GM12878 (cell line): Measurements from ENCODE around the gene CHAT. TPM values are rescaled to one million over a fixed set of nuclear protein-coding genes. Genes with fewer than 3 reads are reported as not detected.

Experiments
- ATAC-seq: fragments of 200-7000 bp; cut with Tn5 transposase; 3 replicates; pipeline ENCODE4 v1.9.1; 2020; ENCODE audit warnings: mild to moderate bottlenecking, moderate library complexity
- BruUV-seq: library from RNA; stranded (reverse); fragments of 400-500 nt; replicated peaks from 2 replicates; lab custom pipeline; 2021; lab: Mats Ljungman, UMichigan
- CTCF ChIA-PET: fragments of 300-600 bp; sonication (Branson Sonifier 250); formaldehyde crosslinking; extraction: SDS; loops from one replicate; lab custom pipeline; 2021; ENCODE audit warnings: inconsistent platforms; lab: Yijun Ruan, JAX
- POLR2A ChIA-PET: fragments of 350-600 bp; formaldehyde crosslinking; extraction: SDS; loops from one replicate; lab custom pipeline; 2021; ENCODE audit warnings: inconsistent platforms; lab: Charles Lee
- RAD21 ChIA-PET: fragments of 300-600 bp; sonication (Branson Sonifier 250); formaldehyde crosslinking; loops from one replicate; lab custom pipeline; 2023; ENCODE audit warnings: antibody characterized with exemption; ENCODE audit not compliant: unreplicated experiment; lab: Charles Lee
- SMC1A ChIA-PET: fragments of 300-600 bp; sonication (Branson Sonifier 250); formaldehyde crosslinking; loops from one replicate; lab custom pipeline; 2023; ENCODE audit not compliant: unreplicated experiment, uncharacterized antibody; lab: Charles Lee
- DNase-seq: peaks from one replicate; pipeline ENCODE4 v3.0.0-alpha.2; 2011; ENCODE audit warnings: low read depth, low spot score
- FAIRE-seq: peaks from 3 replicates; lab custom pipeline; 2011; peaks lifted over from hg19 to GRCh38; lab: Jason Lieb, UNC
- H2AFZ ChIP-seq: 2 replicates; pipeline ENCODE4 v1.6.0; 2011; ENCODE audit warnings: low read depth, low read length, control low read depth; ENCODE audit not compliant: control insufficient read depth
- H3K27ac ChIP-seq: 2 replicates; pipeline ENCODE4 v1.5.1; 2011; ENCODE audit warnings: control low read depth; ENCODE audit not compliant: control insufficient read depth, insufficient read depth
- H3K27me3 ChIP-seq, 2 experiments: replicated peaks in 1 of 2; 2 replicates each; pipeline versions ENCODE4 v1.6.0 to v1.6.1; 2011; ENCODE audit warnings: low read length in 1 of 2; ENCODE audit not compliant: control insufficient read depth in 2 of 2, insufficient read depth in 2 of 2
- H3K36me3 ChIP-seq, 2 experiments: 2 replicates each; pipeline ENCODE4 v1.5.1; 2011; ENCODE audit warnings: low read length in 1 of 2; ENCODE audit not compliant: control insufficient read depth in 2 of 2, insufficient read depth in 2 of 2
- H3K4me1 ChIP-seq: 2 replicates; pipeline ENCODE4 v1.6.1; 2011; ENCODE audit warnings: mild to moderate bottlenecking, low read length, moderate library complexity, mixed read lengths; ENCODE audit not compliant: control insufficient read depth, insufficient read depth
- H3K4me2 ChIP-seq: 2 replicates; pipeline ENCODE4 v1.6.0; 2011; ENCODE audit warnings: control low read depth; ENCODE audit not compliant: control insufficient read depth, insufficient read depth
- H3K4me3 ChIP-seq: fragments of 200-600 bp; sonication (generic); 2 replicates; pipeline ENCODE4 v1.5.1; 2016
- H3K79me2 ChIP-seq: 2 replicates; pipeline ENCODE4 v1.6.0; 2011; ENCODE audit warnings: low read length; ENCODE audit not compliant: control insufficient read depth, insufficient read depth
- H3K9ac ChIP-seq: 2 replicates; pipeline ENCODE4 v1.8.0; 2011; ENCODE audit warnings: low read length, control low read depth, mixed read lengths; ENCODE audit not compliant: control insufficient read depth, insufficient read depth
- H3K9me3 ChIP-seq: replicated peaks from 3 replicates; pipeline ENCODE4 v1.5.1; 2011; ENCODE audit warnings: mild to moderate bottlenecking, low read length; ENCODE audit not compliant: control insufficient read depth, insufficient read depth
- H4K20me1 ChIP-seq: 2 replicates; pipeline ENCODE4 v1.6.0; 2011; ENCODE audit not compliant: control insufficient read depth, insufficient read depth
- BCLAF1 ChIP-seq: fragments of 450-650 bp; IDR thresholded peaks from 2 replicates; pipeline ENCODE4 v1.6.1; 2017; ENCODE audit warnings: antibody characterized with exemption, mild to moderate bottlenecking, moderate library complexity
- CEBPZ ChIP-seq: fragments of 150-350 bp; IDR thresholded peaks from 2 replicates; pipeline ENCODE4 v1.6.1; 2016; ENCODE audit warnings: low read depth, low read length
- CREB1 ChIP-seq: IDR thresholded peaks from 2 replicates; pipeline ENCODE4 v1.6.1; 2012; ENCODE audit warnings: low read depth, mild to moderate bottlenecking, inconsistent platforms
- EGR1 ChIP-seq, 2 experiments: IDR thresholded peaks; 1 replicate in 1 of 2; 2 replicates in 1 of 2; pipeline ENCODE4 v1.6.1; 2011 to 2012; ENCODE audit warnings: low read depth in 2 of 2, low read length in 2 of 2, borderline replicate concordance in 1 of 2, mild to moderate bottlenecking in 1 of 2, moderate library complexity in 1 of 2
- IRF3 ChIP-seq: fragments of 450-650 bp; IDR thresholded peaks from 2 replicates; pipeline ENCODE4 v1.6.1; 2014; ENCODE audit warnings: mild to moderate bottlenecking
- MEF2A ChIP-seq: IDR thresholded peaks from 2 replicates; pipeline ENCODE4 v1.6.1; 2011; ENCODE audit warnings: low read depth, mild to moderate bottlenecking, low read length, moderate library complexity; ENCODE audit not compliant: insufficient read depth
- NR2F1 ChIP-seq: fragments of 450-650 bp; conservative IDR thresholded peaks from 2 replicates; pipeline ENCODE4 v1.6.1; 2017; ENCODE audit warnings: mild to moderate bottlenecking
- RAD51 ChIP-seq: fragments of 450-650 bp; IDR thresholded peaks from 2 replicates; pipeline ENCODE4 v1.6.1; 2016; ENCODE audit warnings: moderate library complexity, mild to moderate bottlenecking, inconsistent platforms
- RBBP5 ChIP-seq: fragments of 200-600 bp; sonication (generic); conservative IDR thresholded peaks from 2 replicates; pipeline ENCODE4 v1.6.1; 2016
- ZBTB33 ChIP-seq: fragments of 450-650 bp; IDR thresholded peaks from 2 replicates; pipeline ENCODE4 v1.6.1; 2017; ENCODE audit warnings: mild to moderate bottlenecking
- WGBS: methylation state at CpG from one replicate; pipeline ENCODE4 v1.1.6; 2016; ENCODE audit warnings: low lambda C conversion rate; ENCODE audit not compliant: insufficient replicate concordance, insufficient coverage; ENCODE audit errors: missing lambda C conversion rate; 5-methylcytosine and 5-hydroxymethylcytosine counted together
- in situ Hi-C: fragments of 300-500 bp; cut with MboI; formaldehyde crosslinking; loops from 9 replicates; pipeline ENCODE4 v1.14.3; 2018; ENCODE audit warnings: mixed read lengths
- intact Hi-C: fragments of 100-400 bp; cut with micrococcal nuclease; formaldehyde crosslinking; loops from one replicate; pipeline ENCODE4 v1.14.2; 2022; ENCODE audit not compliant: unreplicated experiment
- polyA plus RNA-seq, 11 experiments: library from polyadenylated mRNA; depleted of rRNA in 4 of 11; unstranded in 6 of 11; stranded (reverse) in 5 of 11; fragments of >200 nt; fragmentation: Nextera tagmentation in 4 of 11; fragmentation: Illumina TruSeq in 1 of 11; extraction: Ambion mirVana in 4 of 11; extraction: Trizol in 1 of 11; gene quantifications; 1 replicate in 1 of 11; 2 replicates in 10 of 11; pipeline versions ENCODE4 v1.2.1 to v1.2.3, GENCODE V29; 2011 to 2016; ENCODE audit warnings: inconsistent platforms in 2 of 11, missing spikeins in 2 of 11, low read depth in 1 of 11
- total RNA-seq, 4 experiments: library from RNA; depleted of rRNA in 3 of 4; stranded (reverse); fragments of >200 nt in 3 of 4; fragmentation: Illumina TruSeq in 1 of 4; extraction: Trizol in 1 of 4; gene quantifications; 2 replicates each; pipeline versions ENCODE4 v1.2.1 to v1.2.3, GENCODE V29; 2013 to 2021

CHAT gene
- total and polyA plus RNA-seq, 10 of the 15 experiments (the other 5 are each of a cell fraction or from before 2014, with no cell fraction given) = not detected

GRCh38 chr10:49622426-49623425 lies 8.9 kb downstream of the CHAT start (continued):
- no peak for TF ChIP-seq CEBPZ
- no peak for TF ChIP-seq NR2F1

- ChIA-PET SMC1A (no interaction called here), RAD21 (no interaction called here), CTCF (no interaction called here), POLR2A (no interaction called here)
- H4K20me1 ChIP-seq = no peaks in the 10 kb centered on the region
- FAIRE-seq (no peak), ATAC-seq (no peak), DNase-seq (no peak)
- no peaks in the 10 kb centered on the region; a peak in 2 of 4 replicates for H3K27me3 ChIP-seq
- no peak overlapping the region for H3K27ac ChIP-seq
- H3K4me1 ChIP-seq = no peaks in the 10 kb centered on the region
- in situ Hi-C loops (no loop called here), intact Hi-C loops (no loop called here)
- no peak overlapping the region for H2AFZ ChIP-seq
- no peak overlapping the region for H3K4me2 ChIP-seq
- no peak overlapping the region for H3K4me3 ChIP-seq
- no TSS peak for BruUV-seq
- H3K9ac ChIP-seq = no peak overlapping the region
- no peaks in the 10 kb centered on the region for H3K36me3 ChIP-seq
- no peaks in the 10 kb centered on the region for H3K9me3 ChIP-seq
- WGBS = 2% methylated on average over 5 of the region's 5 CpGs
- no peaks in the 10 kb centered on the region for H3K79me2 ChIP-seq
- no peak for TF ChIP-seq MEF2A
- no peak for TF ChIP-seq CREB1
- TF ChIP-seq RBBP5 = no peak
- no peak for TF ChIP-seq RAD51
- TF ChIP-seq ZBTB33 = no peak
- TF ChIP-seq EGR1 (IDR thresholded peaks at IDR 0.05; ENCODE audit: borderline replicate concordance in 1 of 2, low read depth in 2 of 2, low read length in 2 of 2) = no peak
- TF ChIP-seq BCLAF1 = no peak
- TF ChIP-seq IRF3 = no peak
Observed at GRCh38 chr10:49624629-49625028, 10.8 kb downstream of the CHAT start.
